CD4-positive, alpha-beta T cell treated with Interleukin-6 for 4 hours (primary cell): Measurements from ENCODE around the gene JDP2.
A peak's percentile ranks its signal among the peaks of the same experiment; 100 is the strongest.

ENCODE experiments used
- DNase-seq: peaks from one replicate; pipeline ENCODE4 v3.0.0-alpha.2; 2020; ENCODE audit warnings: mixed read lengths

The JDP2 gene

GRCh38 chr14:75438486-75439080, 10.8 kb downstream of the JDP2 start:
- no peak for DNase-seq

GRCh38 chr14:75439989-75440388, 12.2 kb downstream of the JDP2 start:
- DNase-seq, result no peak

- DNase-seq, result no peak
These were observed 13.1 kb downstream of the JDP2 start for GRCh38 chr14:75440733-75441477.

GRCh38 chr14:75441728-75442127, 13.9 kb downstream of the JDP2 start:
- no peak for DNase-seq

- no peak for DNase-seq
These were observed 14.3 kb downstream of the JDP2 start for GRCh38 chr14:75442166-75442565.

- no peak for DNase-seq
These were observed 14.8 kb downstream of the JDP2 start for GRCh38 chr14:75442642-75443041.

- DNase-seq, result no peak
These were observed 15.6 kb downstream of the JDP2 start for GRCh38 chr14:75443203-75443969.

- no peak for DNase-seq
These were observed 17.4 kb downstream of the JDP2 start for GRCh38 chr14:75445236-75445635.

- no peak for DNase-seq
These were observed 18.1 kb downstream of the JDP2 start for GRCh38 chr14:75445963-75446362.

- DNase-seq, result no peak
These were observed 18.6 kb downstream of the JDP2 start for GRCh38 chr14:75446447-75446846.

- no peak for DNase-seq
These were observed 20.4 kb downstream of the JDP2 start for GRCh38 chr14:75448209-75448608.

- no peak for DNase-seq
These were observed 21.2 kb downstream of the JDP2 start for GRCh38 chr14:75449036-75449435.

- DNase-seq, result no peak
These were observed 21.9 kb downstream of the JDP2 start for GRCh38 chr14:75449696-75450095.

- DNase-seq, result no peak
These were observed 22.8 kb downstream of the JDP2 start for GRCh38 chr14:75450381-75451276.

- no peak for DNase-seq
These were observed 24.5 kb downstream of the JDP2 start for GRCh38 chr14:75452324-75452723.

- DNase-seq, result no peak
These were observed 25.3 kb downstream of the JDP2 start for GRCh38 chr14:75452900-75453816.

GRCh38 chr14:75453817-75454434, 26.1 kb downstream of the JDP2 start:
- DNase-seq, result peak; percentile 31

GRCh38 chr14:75454963-75455546, 27.2 kb downstream of the JDP2 start:
- DNase-seq, result no peak

GRCh38 chr14:75456069-75456996, 28.5 kb downstream of the JDP2 start:
- DNase-seq, result no peak

- no peak for DNase-seq
These were observed 29.1 kb downstream of the JDP2 start for GRCh38 chr14:75456997-75457335.
